Activated T-helper 1 cell treated with anti-CD3 and anti-CD28 coated beads, Interleukin-2, amount 50 U/mL, for 16 hours (primary cell): ENCODE data around the gene PRPF31.
"Not testable (repeated sequence)": the region's sequence is repeated elsewhere in the genome, so short reads cannot be mapped to it uniquely, and the experiment has no call there.

Experiments used
- DNase-seq, 2 donors: peaks; one replicate each; pipeline ENCODE4 v3.0.0-alpha.2; 2020; ENCODE audit warnings: low read depth in 1 of 2, low spot score in 1 of 2

Gene PRPF31

GRCh38 chr19:54160854-54161253, 45.3 kb downstream of the PRPF31 start:
- DNase-seq, result no peak

GRCh38 chr19:54162241-54162805, 46.8 kb downstream of the PRPF31 start:
- peak; percentile 43 to 63 for DNase-seq

GRCh38 chr19:54162884-54163283, 47.3 kb downstream of the PRPF31 start:
- DNase-seq, result no peak

DNA sequence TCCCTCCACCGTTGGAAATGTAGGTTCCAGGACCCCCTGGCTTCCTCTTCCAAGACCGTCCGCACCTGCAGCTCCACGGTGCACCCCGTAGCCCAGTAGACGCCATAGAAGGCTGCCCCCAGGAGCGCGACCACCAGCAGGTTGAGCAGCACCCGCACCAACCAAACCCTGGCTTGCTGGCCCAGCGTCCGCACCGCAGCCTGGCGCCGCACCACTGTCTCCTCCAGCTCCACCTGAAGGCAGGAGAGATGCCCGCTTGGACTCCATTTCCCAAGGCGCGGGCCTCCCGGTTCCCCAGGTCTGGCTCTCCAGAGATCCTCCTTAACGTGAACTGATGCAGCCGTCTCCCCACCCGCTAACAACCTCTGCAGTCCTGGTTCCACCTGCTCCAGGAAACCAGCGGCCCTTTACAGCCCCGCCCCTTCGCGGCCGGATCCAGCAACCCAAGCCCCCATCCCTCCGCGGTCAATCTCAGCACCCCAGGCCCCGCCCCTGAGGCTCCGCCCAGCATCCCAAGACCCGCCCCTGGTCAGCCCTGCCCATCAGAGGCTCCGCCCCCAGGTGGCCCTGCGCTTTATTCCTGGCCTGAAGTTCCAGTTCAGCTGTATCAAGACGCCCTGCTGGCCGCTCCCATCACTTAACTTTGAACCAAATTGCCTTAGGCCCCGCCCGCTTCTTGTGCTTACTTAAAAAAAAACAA, 49.0 kb downstream of the PRPF31 start:
- peak in 1 of 2 donors; percentile 24 for DNase-seq

DNA sequence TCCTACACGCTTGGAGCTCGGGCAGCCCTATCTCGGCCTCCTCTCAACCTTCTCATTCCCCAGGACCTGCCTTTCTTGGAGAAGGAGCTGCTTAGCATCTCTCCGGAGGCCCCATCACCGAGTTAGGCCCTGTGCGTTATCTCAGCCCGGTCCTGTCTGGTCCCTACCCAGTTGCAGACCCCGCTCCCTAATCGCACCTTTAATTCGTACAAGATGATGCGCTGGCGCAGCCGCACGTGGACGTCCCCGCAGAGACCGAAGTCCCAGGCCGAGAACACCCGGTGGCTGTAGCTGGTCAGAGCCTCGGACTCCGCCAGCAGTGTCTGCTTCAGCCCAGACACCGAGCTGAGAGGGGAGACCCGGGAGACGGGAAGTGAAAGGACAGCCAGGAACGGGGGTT, 49.7 kb downstream of the PRPF31 start:
- DNase-seq, result no peak

DNA sequence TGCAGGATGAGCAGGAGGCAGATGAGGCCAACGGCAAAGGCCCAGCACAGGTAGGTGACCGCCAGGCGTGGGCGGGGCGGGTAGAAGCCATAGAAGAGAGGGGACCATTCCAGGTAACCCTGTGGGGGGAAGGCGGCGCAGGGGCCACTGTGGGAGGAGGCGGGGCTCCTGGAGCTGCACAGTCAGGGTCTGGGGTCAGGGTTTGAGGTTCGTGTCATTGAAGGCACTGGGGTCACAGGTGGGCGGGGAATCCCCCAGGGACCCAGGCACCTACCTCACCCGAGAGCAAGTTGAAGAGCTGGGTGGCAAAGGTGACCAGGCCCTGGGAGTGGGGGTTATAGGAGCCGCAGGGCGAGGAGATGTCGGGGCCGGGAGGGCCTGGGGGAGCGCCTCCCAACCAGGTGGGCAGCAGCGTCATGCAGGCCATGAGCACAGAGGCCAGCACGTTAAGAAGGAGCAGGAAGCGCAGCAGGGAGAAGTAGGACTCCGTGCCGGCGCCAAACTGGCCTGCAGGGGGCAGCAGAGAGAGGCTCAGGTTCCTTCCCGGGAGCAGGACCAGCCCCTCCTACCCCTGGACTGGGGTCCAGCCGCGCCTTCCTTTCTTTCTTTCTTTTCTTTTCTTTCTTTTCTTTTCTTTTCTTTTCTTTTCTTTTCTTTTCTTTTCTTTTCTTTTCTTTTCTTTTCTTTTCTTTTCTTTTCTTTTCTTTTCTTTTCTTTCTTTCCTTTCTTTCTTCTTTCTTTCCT, 52.8 kb downstream of the PRPF31 start:
- DNase-seq, result peak; percentile 80 to 94

DNA sequence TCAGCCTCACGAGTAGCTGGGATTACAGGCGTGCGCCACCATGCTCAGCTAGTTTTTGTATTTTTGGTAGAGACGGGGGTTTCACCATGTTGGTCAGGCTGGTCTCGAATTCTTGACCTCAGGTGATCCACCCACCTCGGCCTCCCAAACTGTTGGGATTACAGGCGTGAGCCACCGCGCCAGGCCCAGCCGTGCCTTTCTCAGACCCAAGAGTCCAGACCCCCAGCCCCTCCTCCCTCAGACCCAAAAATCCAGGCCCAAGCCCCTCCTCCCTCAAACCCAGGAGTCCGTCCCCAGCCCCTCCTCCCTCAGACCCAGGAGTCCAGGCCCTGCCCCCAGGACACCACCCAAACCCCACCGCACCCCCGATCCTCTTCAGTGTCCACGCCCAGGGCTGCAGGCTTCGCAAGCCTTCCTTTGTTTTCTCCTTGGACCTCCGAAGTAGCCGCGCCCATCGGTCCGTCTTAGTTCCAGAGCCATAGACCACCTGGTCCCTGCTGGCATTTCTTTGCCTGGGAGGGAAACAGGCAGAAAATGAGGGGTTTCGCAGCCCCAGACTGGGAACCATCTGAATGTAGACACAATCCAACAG, 53.7 kb downstream of the PRPF31 start:
- no peak for DNase-seq

- not testable (repeated sequence) for DNase-seq
Measured at GRCh38 chr19:54171736-54172431, 56.3 kb downstream of the PRPF31 start.

DNA sequence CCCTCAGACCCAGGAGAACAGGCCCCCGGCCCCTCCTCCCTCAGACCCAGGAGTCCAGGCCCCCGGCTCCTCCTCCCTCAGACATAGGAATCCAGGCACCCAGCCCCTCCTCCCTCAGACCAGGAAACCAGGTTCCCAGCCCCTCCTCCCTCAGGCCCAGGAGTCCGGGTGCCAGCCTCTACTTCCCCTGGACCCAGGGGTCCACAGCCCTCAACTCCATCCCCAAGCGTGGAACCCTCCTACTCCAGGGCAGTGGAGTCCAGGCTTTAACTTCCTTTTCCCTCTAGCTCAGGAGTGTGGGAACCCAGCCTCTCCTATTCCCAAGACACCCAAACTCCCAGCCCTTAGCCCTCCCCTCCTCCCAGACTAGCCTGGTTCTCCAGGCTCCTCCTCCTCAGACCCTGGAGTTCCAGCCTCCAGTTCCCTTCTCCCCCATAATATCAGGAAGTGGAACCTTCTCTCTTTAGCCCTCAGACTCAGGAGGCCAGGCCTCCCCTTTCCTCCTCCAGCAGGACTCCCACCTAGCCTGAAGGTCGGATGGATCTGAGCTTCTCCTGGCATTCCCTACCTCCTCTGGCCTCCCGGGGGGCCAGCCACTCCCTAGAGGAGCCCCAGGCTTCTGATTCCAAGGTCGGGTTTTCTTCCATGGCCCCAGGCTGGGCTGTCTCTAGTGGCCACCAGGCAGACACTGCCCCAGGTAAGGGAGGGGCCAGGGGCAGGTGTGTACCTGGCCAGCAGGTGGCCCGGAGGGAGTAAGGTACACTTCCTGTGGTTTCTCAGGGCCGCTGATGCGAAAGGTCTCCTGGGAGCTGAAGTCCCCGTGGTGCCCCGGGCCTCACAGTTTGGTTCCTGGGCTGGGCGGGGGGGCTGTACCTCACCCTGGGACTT, 57.2 kb downstream of the PRPF31 start, which contains the start of gene TMC4:
TSS of gene TMC4 (minus strand) at position 690 of the 888 bp plus-strand sequence. CDS start at position 647, 43 bp downstream.
- DNase-seq, result no peak

DNA sequence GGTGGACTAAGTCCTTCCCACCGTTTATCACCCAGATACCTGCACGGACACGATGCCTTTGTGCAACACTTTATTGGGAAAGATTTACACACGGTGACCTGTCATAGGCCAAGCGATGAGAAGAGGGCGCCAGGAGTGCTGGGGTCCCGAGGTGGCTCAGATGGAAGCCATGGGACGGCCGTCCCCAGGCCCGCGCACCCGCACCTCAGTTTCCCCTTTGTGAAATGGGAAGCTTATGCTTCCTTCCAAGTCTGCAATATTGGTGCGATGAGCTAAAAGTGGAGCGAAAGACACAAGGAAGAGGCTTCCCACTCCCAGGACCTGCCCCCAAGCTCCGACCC, 57.8 kb downstream of the PRPF31 start:
- DNase-seq, result no peak

GRCh38 chr19:54173951-54174834, 58.6 kb downstream of the PRPF31 start:
- DNase-seq, result no peak

GRCh38 chr19:54178581-54179261, 63.2 kb downstream of the PRPF31 start:
- no peak for DNase-seq

- no peak for DNase-seq
Measured at GRCh38 chr19:54179262-54179852, 63.8 kb downstream of the PRPF31 start.

- no peak for DNase-seq
Measured at GRCh38 chr19:54179921-54180461, 64.4 kb downstream of the PRPF31 start.

GRCh38 chr19:54180691-54181091, 65.1 kb downstream of the PRPF31 start:
- no peak for DNase-seq
